K562 (cell line): Measurements from ENCODE around the gene MRPL9. TPM values are rescaled to one million over a fixed set of nuclear protein-coding genes. Genes with fewer than 3 reads are reported as not detected.
A peak's percentile ranks its signal among the peaks of the same experiment; 100 is the strongest.

ENCODE experiments used
- ATF6 ChIP-seq: sonication (generic); formaldehyde crosslinking; IDR thresholded peaks from 2 replicates; pipeline ENCODE4 v1.4.0; 2020; ENCODE audit warnings: mild to moderate bottlenecking, missing genetic modification reagents
- CEBPB ChIP-seq: fragments of 450-650 bp; IDR thresholded peaks from 2 replicates; pipeline ENCODE4 v1.6.1; 2016; ENCODE audit warnings: missing genetic modification characterization, missing compliant biosample characterization
- CREB3L1 ChIP-seq: fragments of 450-650 bp; IDR thresholded peaks from 2 replicates; pipeline ENCODE4 v1.6.1; 2014; ENCODE audit warnings: low read depth, mild to moderate bottlenecking, moderate library complexity, borderline replicate concordance
- EHMT2 ChIP-seq: fragments of 450-650 bp; IDR thresholded peaks from 2 replicates; pipeline ENCODE4 v1.6.1; 2018; ENCODE audit warnings: antibody characterized with exemption
- ETV1 ChIP-seq: fragments of 450-650 bp; conservative IDR thresholded peaks from 2 replicates; pipeline ENCODE4 v1.6.1; 2016; ENCODE audit warnings: missing genetic modification characterization, control low read depth, low read depth, missing compliant biosample characterization
- FOS ChIP-seq: IDR thresholded peaks from 3 replicates; pipeline ENCODE4 v1.6.1; 2011; ENCODE audit not compliant: insufficient read length; ENCODE audit errors: extremely low read depth
- GTF2A2 ChIP-seq: IDR thresholded peaks from 2 replicates; pipeline ENCODE4 v1.6.1; 2016; ENCODE audit warnings: mild to moderate bottlenecking, missing genetic modification characterization, missing compliant biosample characterization
- HDAC1 ChIP-seq, 2 experiments: fragments of 450-650 bp; IDR thresholded peaks; 2 replicates each; pipeline ENCODE4 v1.6.1; 2016 to 2017; ENCODE audit warnings: inconsistent platforms in 1 of 2, mild to moderate bottlenecking in 1 of 2, moderate library complexity in 1 of 2
- HDGF ChIP-seq: fragments of 450-650 bp; IDR thresholded peaks from 2 replicates; pipeline ENCODE4 v1.6.1; 2016
- HMG20B ChIP-seq: fragments of 250-450 bp; sonication (Bioruptor Pico); IDR thresholded peaks from 2 replicates; pipeline ENCODE4 v1.5.0; 2021; ENCODE audit warnings: mild to moderate bottlenecking
- KDM1A ChIP-seq, 2 experiments: fragments of 450-650 bp; IDR thresholded peaks; 2 replicates each; pipeline ENCODE4 v1.6.1; 2016; ENCODE audit warnings: mild to moderate bottlenecking in 2 of 2
- LEF1 ChIP-seq: fragments of 450-650 bp; IDR thresholded peaks from 2 replicates; pipeline ENCODE4 v1.6.1; 2016; ENCODE audit warnings: mild to moderate bottlenecking
- MAFG ChIP-seq: fragments of 450-650 bp; conservative IDR thresholded peaks from 2 replicates; pipeline ENCODE4 v1.6.1; 2016; ENCODE audit warnings: missing genetic modification characterization, missing compliant biosample characterization
- MTA1 ChIP-seq: fragments of 450-650 bp; IDR thresholded peaks from 2 replicates; pipeline ENCODE4 v1.6.1; 2017; ENCODE audit warnings: borderline replicate concordance
- POLR2H ChIP-seq: IDR thresholded peaks from 2 replicates; pipeline ENCODE4 v1.6.1; 2016; ENCODE audit warnings: missing genetic modification characterization, low read depth, mild to moderate bottlenecking, control low read depth, missing compliant biosample characterization, moderate library complexity
- RBM15 ChIP-seq: fragments of 200-400 bp; formaldehyde crosslinking; IDR thresholded peaks from 2 replicates; pipeline ENCODE4 v1.6.1; 2018; ENCODE audit warnings: mild to moderate bottlenecking, low read length, moderate library complexity; ENCODE audit not compliant: insufficient read depth
- RFX5 ChIP-seq: IDR thresholded peaks from 2 replicates; pipeline ENCODE4 v1.6.1; 2011; ENCODE audit warnings: low read depth, mild to moderate bottlenecking, improper control_type of control experiment, low read length
- ZFP30 ChIP-seq: fragments of 250-450 bp; sonication (Bioruptor Pico); IDR thresholded peaks from 2 replicates; pipeline ENCODE4 v1.8.0; 2022; ENCODE audit warnings: moderate library complexity, mild to moderate bottlenecking, inconsistent platforms, borderline replicate concordance
- ZNF12 ChIP-seq: sonication (generic); formaldehyde crosslinking; IDR thresholded peaks from 2 replicates; pipeline ENCODE4 v1.4.0; 2020; ENCODE audit warnings: mild to moderate bottlenecking, missing genetic modification reagents
- ZNF395 ChIP-seq: fragments of 200-800 bp; sonication (Bioruptor generic); IDR thresholded peaks from 2 replicates; pipeline ENCODE4 v1.6.1; 2017; ENCODE audit warnings: missing genetic modification characterization, missing compliant biosample characterization
- ZNF655 ChIP-seq: fragments of 250-450 bp; sonication (Bioruptor Pico); IDR thresholded peaks from 2 replicates; pipeline ENCODE4 v1.5.0; 2021
- polyA plus RNA-seq, 8 experiments: library from polyadenylated mRNA; depleted of rRNA in 4 of 8; stranded (reverse) in 5 of 8; unstranded in 3 of 8; fragments of >200 nt; fragmentation: Nextera tagmentation in 2 of 8; fragmentation: Illumina TruSeq in 1 of 8; extraction: Ambion mirVana in 2 of 8; extraction: Trizol in 1 of 8; gene quantifications; 2 replicates each; pipeline versions ENCODE4 v1.2.1 to v1.2.3, GENCODE V29; 2011 to 2014; ENCODE audit warnings: inconsistent platforms in 1 of 8, missing spikeins in 1 of 8
- total RNA-seq, 7 experiments: library from RNA; depleted of rRNA in 6 of 7; stranded (reverse); fragments of >200 nt in 6 of 7; fragmentation: Illumina TruSeq in 2 of 7; extraction: Trizol in 2 of 7; gene quantifications; 2 replicates each; pipeline versions ENCODE4 v1.2.1 to v1.2.3, GENCODE V29; 2011 to 2021; ENCODE audit warnings: low replicate concordance in 1 of 7
- TF ChIP-seq, protein P1 (sequence below), 2 experiments: fragments of 250-450 bp in 1 of 2; fragments of 450-650 bp in 1 of 2; sonication (Bioruptor Pico) in 1 of 2; IDR thresholded peaks; 2 replicates each; pipeline versions ENCODE4 v1.6.1 to v1.8.0; 2016 to 2021; ENCODE audit warnings: mild to moderate bottlenecking in 2 of 2, moderate library complexity in 2 of 2, missing compliant biosample characterization in 1 of 2, missing genetic modification characterization in 1 of 2

The MRPL9 gene
- total and polyA plus RNA-seq, 9 of the 15 experiments (the other 6 are each of a cell fraction or from before 2014, with no cell fraction given) = 38.0 to 162 (median 111) TPM

GRCh38 chr1:151716771-151717631 lies 46.3 kb downstream of the MRPL9 start, which contains the start of gene CELF3 (continued):
- TF ChIP-seq ZNF395 (no peak), MTA1 (0 out of 2 replicates have a peak, but pooled peaks have one; percentile 43), LEF1 (no peak), ZNF12 (CRISPR knock-in tag) (no peak), ZNF655 (CRISPR knock-in tag) (no peak), CREB3L1 (no peak), RFX5 (no peak), ZFP30 (CRISPR knock-in tag) (no peak), HDGF (no peak), KDM1A (IDR thresholded peaks at IDR 0.05) (peak in 1 of 2 experiments; percentile 56; a peak in 2 of 4 replicates), MAFG (tag) (no peak), EHMT2 (peak; percentile 99), CEBPB (tag) (no peak), HDAC1 (IDR thresholded peaks at IDR 0.05) (peak in 1 of 2 experiments; percentile 67; a peak in 2 of 4 replicates), ETV1 (no peak; the same call in 1 of the 2 replicates), RBM15 (no peak), GTF2A2 (tag) (no peak), FOS (no peak), POLR2H (tag) (no peak), ATF6 (0 out of 2 replicates have a peak, but pooled peaks have one; percentile 19), HMG20B (no peak)
- TF ChIP-seq, protein P1, sequence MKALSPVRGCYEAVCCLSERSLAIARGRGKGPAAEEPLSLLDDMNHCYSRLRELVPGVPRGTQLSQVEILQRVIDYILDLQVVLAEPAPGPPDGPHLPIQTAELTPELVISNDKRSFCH (CRISPR knock-in tag; IDR thresholded peaks at IDR 0.05) = no peak
- TF ChIP-seq, protein P1 (tag; IDR thresholded peaks at IDR 0.05) = no peak
